ENCODE measurements around the gene BHMT2. TPM values are rescaled to one million over a fixed set of nuclear protein-coding genes. Genes with fewer than 3 reads are reported as not detected.

Gene BHMT2
- total RNA-seq, 4 donors from 2014 or later, result 1.1 to 10.7 (median 2.8) TPM; not detected in 1

DNA sequence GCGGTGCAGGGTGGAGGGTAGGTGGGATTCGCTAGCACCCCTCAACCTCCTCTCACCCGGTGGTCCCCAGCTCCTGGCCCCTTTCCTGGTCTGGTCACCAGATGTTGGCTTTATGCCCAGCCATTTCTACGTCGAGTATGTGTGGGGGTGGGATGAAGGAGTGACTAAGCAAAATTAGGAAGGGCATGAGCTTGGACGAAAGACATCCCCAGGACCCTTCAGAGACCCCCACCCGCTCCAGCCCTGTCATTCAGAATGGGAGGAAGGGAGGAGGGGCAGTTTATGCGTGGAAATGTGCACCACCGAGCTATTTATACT, 742 bp downstream of the BHMT2 start:
- H3K27me3 ChIP-seq, result no peaks in the 10 kb centered on the region
- H3K4me1 ChIP-seq, result no peaks in the 10 kb centered on the region
- no peak for DNase-seq
- TF ChIP-seq, protein P1, sequence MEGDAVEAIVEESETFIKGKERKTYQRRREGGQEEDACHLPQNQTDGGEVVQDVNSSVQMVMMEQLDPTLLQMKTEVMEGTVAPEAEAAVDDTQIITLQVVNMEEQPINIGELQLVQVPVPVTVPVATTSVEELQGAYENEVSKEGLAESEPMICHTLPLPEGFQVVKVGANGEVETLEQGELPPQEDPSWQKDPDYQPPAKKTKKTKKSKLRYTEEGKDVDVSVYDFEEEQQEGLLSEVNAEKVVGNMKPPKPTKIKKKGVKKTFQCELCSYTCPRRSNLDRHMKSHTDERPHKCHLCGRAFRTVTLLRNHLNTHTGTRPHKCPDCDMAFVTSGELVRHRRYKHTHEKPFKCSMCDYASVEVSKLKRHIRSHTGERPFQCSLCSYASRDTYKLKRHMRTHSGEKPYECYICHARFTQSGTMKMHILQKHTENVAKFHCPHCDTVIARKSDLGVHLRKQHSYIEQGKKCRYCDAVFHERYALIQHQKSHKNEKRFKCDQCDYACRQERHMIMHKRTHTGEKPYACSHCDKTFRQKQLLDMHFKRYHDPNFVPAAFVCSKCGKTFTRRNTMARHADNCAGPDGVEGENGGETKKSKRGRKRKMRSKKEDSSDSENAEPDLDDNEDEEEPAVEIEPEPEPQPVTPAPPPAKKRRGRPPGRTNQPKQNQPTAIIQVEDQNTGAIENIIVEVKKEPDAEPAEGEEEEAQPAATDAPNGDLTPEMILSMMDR (IDR thresholded peaks at IDR 0.05), result no peak
- TF ChIP-seq POLR2A (IDR thresholded peaks at IDR 0.05), result no peak
- H3K9me3 ChIP-seq, result no peaks in the 10 kb centered on the region
- no peaks in the 10 kb centered on the region for H3K36me3 ChIP-seq
- peak overlapping the region in 1 of 4 donors; percentile 60 for H3K27ac ChIP-seq
- peak overlapping the region in 2 of 4 donors; percentile 40 to 45 for H3K4me3 ChIP-seq

DNA sequence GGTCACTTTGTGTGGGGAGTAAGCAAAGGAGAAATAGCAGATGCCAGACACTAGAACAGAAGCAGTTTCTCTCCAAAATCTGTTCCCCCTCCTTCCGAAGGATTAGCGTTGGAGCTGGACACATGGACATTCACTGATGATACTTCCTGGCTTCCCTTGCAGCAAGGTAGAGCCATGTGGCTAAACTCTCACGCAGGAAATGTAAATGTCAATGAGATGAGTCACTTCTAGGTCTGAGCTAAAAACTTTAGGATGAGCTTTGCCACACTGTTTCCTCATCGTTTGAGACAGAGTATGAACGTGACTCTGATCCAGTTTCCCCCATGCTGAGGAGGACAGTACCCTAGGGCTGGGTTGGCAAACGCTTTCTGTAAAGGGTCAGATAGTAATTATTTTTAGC, 5.1 kb downstream of the BHMT2 start:
- no peaks in the 10 kb centered on the region for H3K4me1 ChIP-seq
- DNase-seq, result no peak
- H3K27ac ChIP-seq, result no peak overlapping the region
- TF ChIP-seq, protein P1 (IDR thresholded peaks at IDR 0.05), result no peak
- no peak for TF ChIP-seq POLR2A (IDR thresholded peaks at IDR 0.05)
- H3K36me3 ChIP-seq, result no peaks in the 10 kb centered on the region
- H3K4me3 ChIP-seq, result no peak overlapping the region
- no peaks in the 10 kb centered on the region for H3K9me3 ChIP-seq
- no peaks in the 10 kb centered on the region for H3K27me3 ChIP-seq

DNA sequence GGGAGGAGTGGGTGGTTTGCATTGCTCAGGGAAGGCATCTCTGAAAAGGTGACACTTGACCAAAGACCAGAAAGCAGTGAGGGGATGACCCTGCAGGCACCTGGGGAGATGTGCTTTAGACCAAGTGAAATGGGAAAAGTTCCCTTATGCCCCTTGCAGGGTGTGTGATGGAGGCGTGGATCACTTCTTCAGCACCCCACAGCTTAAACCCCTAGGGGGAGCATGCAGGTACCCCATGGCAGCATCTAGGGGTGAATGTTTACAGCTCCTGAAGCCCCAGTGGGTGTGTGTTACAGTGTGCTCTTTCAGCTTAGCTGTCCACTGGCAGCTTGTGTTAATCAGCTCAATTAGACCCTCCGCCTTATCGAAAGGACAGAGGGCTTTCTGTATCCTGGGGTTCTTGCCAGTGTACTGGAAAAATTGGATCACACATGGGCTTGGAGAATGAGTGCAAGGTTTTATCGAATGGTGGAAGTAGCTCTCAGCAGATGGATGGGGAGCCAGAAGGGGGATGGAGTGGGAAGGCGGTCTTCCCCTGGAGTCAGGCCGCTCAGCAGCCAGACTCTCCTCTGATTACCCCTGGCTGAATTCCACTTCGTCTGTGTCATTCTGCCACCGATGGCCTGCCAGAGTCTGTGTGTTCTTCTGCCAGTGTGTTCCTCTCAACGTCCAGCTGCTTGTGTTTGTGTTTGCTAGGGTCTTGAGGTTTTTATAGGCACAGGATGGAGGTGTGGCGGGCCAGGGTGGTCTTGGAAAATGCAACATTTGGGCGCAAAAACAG, 6.3 kb downstream of the BHMT2 start:
- Histone ChIP-seq H3K27me3 (no peaks in the 10 kb centered on the region), H3K36me3 (no peaks in the 10 kb centered on the region), H3K27ac (no peak overlapping the region), H3K4me3 (no peak overlapping the region), H3K9me3 (no peaks in the 10 kb centered on the region), H3K4me1 (no peaks in the 10 kb centered on the region)
- no peak for TF ChIP-seq POLR2A (IDR thresholded peaks at IDR 0.05)
- TF ChIP-seq, protein P1 (IDR thresholded peaks at IDR 0.05), result no peak
- no peak for DNase-seq

DNA sequence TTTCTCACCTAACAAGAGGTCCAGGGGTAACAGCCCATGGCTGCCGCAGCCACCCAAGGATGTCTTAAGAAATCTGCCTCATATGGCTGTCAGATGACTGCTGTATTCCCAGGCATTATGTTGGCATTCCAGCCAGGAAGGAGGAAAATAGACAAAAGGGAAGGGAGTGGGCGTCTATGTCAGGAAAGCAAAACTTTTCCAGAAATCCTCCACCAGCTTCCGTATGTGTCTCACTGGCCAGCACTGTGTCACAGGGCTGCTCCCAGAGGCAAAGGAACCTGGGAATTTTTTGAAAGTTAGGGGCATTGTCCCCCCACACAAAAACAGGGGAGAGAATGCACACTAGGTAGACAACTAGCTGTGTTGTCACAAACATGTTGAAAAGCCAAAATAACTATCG, 7.3 kb downstream of the BHMT2 start:
- Histone ChIP-seq H3K27ac (peak overlapping the region in 1 of 4 donors; percentile 22), H3K27me3 (no peaks in the 10 kb centered on the region), H3K4me1 (no peaks in the 10 kb centered on the region), H3K36me3 (no peaks in the 10 kb centered on the region), H3K9me3 (no peaks in the 10 kb centered on the region), H3K4me3 (no peak overlapping the region)
- TF ChIP-seq, protein P1 (IDR thresholded peaks at IDR 0.05), result no peak
- no peak for TF ChIP-seq POLR2A (IDR thresholded peaks at IDR 0.05)
- no peak for DNase-seq

DNA sequence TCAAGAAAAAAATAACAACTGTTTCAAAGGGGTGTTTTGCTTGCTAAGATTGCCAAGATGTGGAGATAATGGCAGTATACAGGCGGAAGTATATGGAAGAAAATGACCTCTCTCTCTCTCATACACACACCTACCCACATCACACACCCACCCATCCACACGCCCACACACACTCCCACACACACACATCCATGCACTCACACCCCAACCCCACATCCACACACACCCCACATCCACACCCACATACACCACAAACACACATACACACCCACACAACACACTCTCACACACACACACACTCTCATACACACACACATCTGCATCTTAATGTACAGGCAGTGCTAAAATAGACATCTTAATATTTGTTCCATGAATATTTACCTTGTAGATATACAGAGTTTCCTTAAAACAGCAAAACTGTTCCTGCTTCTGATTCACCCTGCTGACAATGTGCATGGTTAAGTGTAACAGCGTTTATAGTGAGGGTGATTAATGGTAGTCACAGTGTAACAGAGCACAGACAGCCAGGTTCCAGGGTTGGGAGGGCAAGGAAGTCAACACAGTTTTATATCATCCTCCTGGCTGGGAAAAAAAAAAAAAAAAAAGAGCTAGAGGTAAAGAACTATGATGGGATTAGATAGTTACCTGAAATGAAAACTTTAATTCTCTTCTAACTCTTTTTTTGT, 8.3 kb downstream of the BHMT2 start:
- H3K27me3 ChIP-seq, result no peaks in the 10 kb centered on the region
- TF ChIP-seq, protein P1 (IDR thresholded peaks at IDR 0.05), result no peak
- no peak for TF ChIP-seq POLR2A (IDR thresholded peaks at IDR 0.05)
- no peak overlapping the region for H3K27ac ChIP-seq
- DNase-seq, result no peak
- H3K4me1 ChIP-seq, result no peaks in the 10 kb centered on the region
- no peaks in the 10 kb centered on the region for H3K36me3 ChIP-seq
- H3K4me3 ChIP-seq, result no peak overlapping the region
- no peaks in the 10 kb centered on the region for H3K9me3 ChIP-seq

All from Peyer's patch (tissue), 4 donors.